Breast epithelium (tissue), 4 donors: ENCODE results near the gene COPS6. TPM values are rescaled to one million over a fixed set of nuclear protein-coding genes. Genes with fewer than 3 reads are reported as not detected.

Experiments used
- DNase-seq, 2 donors: peaks; one replicate each; pipeline ENCODE4 v3.0.0-alpha.2; 2019; ENCODE audit warnings: low spot score in 2 of 2
- H3K27ac ChIP-seq, 2 donors: fragments of 200-600 bp; sonication (generic) in 1 of 2; one replicate each; pipeline ENCODE4 v1.5.1; 2016 to 2019; ENCODE audit warnings: mild to moderate bottlenecking in 1 of 2
- H3K27me3 ChIP-seq, 2 donors: fragments of 200-600 bp; sonication (generic) in 1 of 2; one replicate each; pipeline versions ENCODE4 v1.5.1 to v1.6.0; 2017 to 2019; ENCODE audit warnings: control low read depth in 1 of 2, mild to moderate bottlenecking in 1 of 2
- H3K36me3 ChIP-seq: fragments of 200-600 bp; one replicate; pipeline ENCODE4 v1.5.1; 2019
- H3K4me1 ChIP-seq, 2 donors: fragments of 200-600 bp; sonication (generic); one replicate each; pipeline ENCODE4 v1.5.1; 2016 to 2019; ENCODE audit warnings: control low read depth in 1 of 2
- H3K4me3 ChIP-seq, 3 donors: fragments of 200-600 bp; sonication (generic); 1 replicate in 2 of 3; 2 replicates in 1 of 3; pipeline ENCODE4 v1.5.1; 2016 to 2019; ENCODE audit warnings: mild to moderate bottlenecking in 3 of 3, moderate library complexity in 2 of 3
- H3K9me3 ChIP-seq, 2 donors: fragments of 200-600 bp; sonication (generic) in 1 of 2; one replicate each; pipeline ENCODE4 v1.5.1; 2016 to 2019; ENCODE audit warnings: control low read depth in 1 of 2
- CTCF ChIP-seq, 3 donors: fragments of 450-650 bp; IDR thresholded peaks; one replicate each; pipeline ENCODE4 v1.5.1; 2016 to 2017; ENCODE audit warnings: antibody characterized with exemption in 3 of 3, mild to moderate bottlenecking in 3 of 3, moderate library complexity in 3 of 3
- POLR2A ChIP-seq: fragments of 450-650 bp; IDR thresholded peaks from one replicate; pipeline ENCODE4 v1.6.1; 2016; ENCODE audit warnings: antibody characterized with exemption, mild to moderate bottlenecking, moderate library complexity
- POLR2AphosphoS5 ChIP-seq, 3 donors: sonication (generic); formaldehyde crosslinking; IDR thresholded peaks; one replicate each; pipeline ENCODE4 v1.6.1; 2017; ENCODE audit warnings: antibody characterized with exemption in 3 of 3
- intact Hi-C: fragments of 100-400 bp; cut with DNase I; formaldehyde crosslinking; loops from one replicate; pipeline ENCODE4 v1.15.1; 2023; ENCODE audit warnings: low total_unique reads
- total RNA-seq, 3 donors: library from RNA; depleted of rRNA; stranded (reverse); fragments of >200 nt; gene quantifications; one replicate each; pipeline ENCODE4 v1.1.0, GENCODE V29; 2016

The COPS6 gene
- total RNA-seq, 3 donors from 2014 or later: 40.8 to 73.4 (median 49.6) TPM

GRCh38 chr7:100102950-100103840 is 14.4 kb downstream of the COPS6 start:
- no peak for TF ChIP-seq POLR2A
- TF ChIP-seq POLR2AphosphoS5 (IDR thresholded peaks at IDR 0.05): no peak
- TF ChIP-seq CTCF (IDR thresholded peaks at IDR 0.05): no peak
- no peak for DNase-seq
- Histone ChIP-seq H3K27ac (no peak overlapping the region), H3K4me1 (peaks cover 0 to 18% of the 10 kb centered on the region in 2 donors), H3K27me3 (no peaks in the 10 kb centered on the region), H3K36me3 (no peaks in the 10 kb centered on the region), H3K4me3 (no peak overlapping the region), H3K9me3 (no peaks in the 10 kb centered on the region)
- intact Hi-C loops: no loop called here

- no peaks in the 10 kb centered on the region for H3K9me3 ChIP-seq
- H3K36me3 ChIP-seq: no peaks in the 10 kb centered on the region
- intact Hi-C loops: no loop called here
- no peak for TF ChIP-seq CTCF (IDR thresholded peaks at IDR 0.05)
- TF ChIP-seq POLR2AphosphoS5 (IDR thresholded peaks at IDR 0.05): no peak
- H3K4me3 ChIP-seq: no peak overlapping the region
- H3K27ac ChIP-seq: no peak overlapping the region
- DNase-seq: no peak
- H3K4me1 ChIP-seq: peaks cover 0 to 6% of the 10 kb centered on the region in 2 donors
- no peaks in the 10 kb centered on the region for H3K27me3 ChIP-seq
Observed at GRCh38 chr7:100105534-100105933, 16.8 kb downstream of the COPS6 start.

- Histone ChIP-seq H3K36me3 (no peaks in the 10 kb centered on the region), H3K27me3 (no peaks in the 10 kb centered on the region), H3K27ac (no peak overlapping the region), H3K4me3 (no peak overlapping the region), H3K9me3 (no peaks in the 10 kb centered on the region), H3K4me1 (peaks cover 0 to 6% of the 10 kb centered on the region in 2 donors)
- intact Hi-C loops: no loop called here
- TF ChIP-seq POLR2AphosphoS5 (IDR thresholded peaks at IDR 0.05) (no peak), CTCF (IDR thresholded peaks at IDR 0.05) (no peak)
- DNase-seq: no peak
Observed at GRCh38 chr7:100106633-100107032, 17.9 kb downstream of the COPS6 start.

GRCh38 chr7:100107125-100107737 is 18.5 kb downstream of the COPS6 start:
- Histone ChIP-seq H3K9me3 (no peaks in the 10 kb centered on the region), H3K4me3 (no peak overlapping the region), H3K27ac (no peak overlapping the region), H3K27me3 (no peaks in the 10 kb centered on the region), H3K4me1 (peaks cover 0 to 5% of the 10 kb centered on the region in 2 donors), H3K36me3 (no peaks in the 10 kb centered on the region)
- intact Hi-C loops: no loop called here
- no peak for DNase-seq
- no peak for TF ChIP-seq POLR2AphosphoS5 (IDR thresholded peaks at IDR 0.05)
- TF ChIP-seq CTCF (IDR thresholded peaks at IDR 0.05): no peak
- no peak for TF ChIP-seq POLR2A

- no peaks in the 10 kb centered on the region for H3K9me3 ChIP-seq
Observed at GRCh38 chr7:100107890-100108289, 19.1 kb downstream of the COPS6 start.

More at GRCh38 chr7:100107890-100108289, 19.1 kb downstream of the COPS6 start:
- Histone ChIP-seq H3K27me3 (no peaks in the 10 kb centered on the region), H3K4me1 (no peaks in the 10 kb centered on the region), H3K27ac (no peak overlapping the region), H3K36me3 (no peaks in the 10 kb centered on the region), H3K4me3 (no peak overlapping the region)
- no peak for DNase-seq
- TF ChIP-seq POLR2A: no peak
- no peak for TF ChIP-seq POLR2AphosphoS5 (IDR thresholded peaks at IDR 0.05)
- no peak for TF ChIP-seq CTCF (IDR thresholded peaks at IDR 0.05)
- intact Hi-C loops: no loop called here
